ENCODE measurements around the gene STARD9. TPM values are rescaled to one million over a fixed set of nuclear protein-coding genes. Genes with fewer than 3 reads are reported as not detected.
A peak's percentile ranks its signal among the peaks of the same experiment; 100 is the strongest.
"Not testable (repeated sequence)": the region's sequence is repeated elsewhere in the genome, so short reads cannot be mapped to it uniquely, and the experiment has no call there.

STARD9 gene
- total RNA-seq, 1 experiment from 2014 or later: 1.7 TPM

DNA sequence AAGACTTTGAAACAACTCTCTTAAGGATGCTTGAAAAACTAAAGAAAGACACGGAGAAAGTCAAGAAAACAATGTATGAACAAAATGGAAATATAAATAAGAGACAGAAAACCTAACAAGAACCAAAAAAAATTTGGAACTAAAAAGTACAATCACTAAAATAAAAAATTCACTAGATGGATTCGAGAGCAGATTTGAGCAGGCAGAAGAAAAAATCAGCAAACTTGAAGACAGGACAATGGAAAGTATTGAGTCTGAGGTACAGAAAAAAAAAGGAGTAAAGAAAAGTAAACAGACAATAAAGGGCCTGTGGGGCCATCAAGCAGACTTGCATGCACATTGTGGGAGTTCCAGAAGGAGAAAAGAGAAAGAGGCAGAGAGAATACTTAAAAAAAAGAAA lies 174.9 kb downstream of the STARD9 start:
- POLR2A ChIA-PET (ENCODE audit: unreplicated experiment): no interaction called here
- CTCF ChIA-PET: no interaction called here
- DNase-seq: no peak

GRCh38 chr15:42759093-42759492 lies 183.7 kb downstream of the STARD9 start:
- peak in 1 of 2 experiments; percentile 5 for DNase-seq
- H3K4me1 ChIP-seq (replicated peaks; ENCODE audit: insufficient read depth): no peaks in the 10 kb centered on the region
- TF ChIP-seq EZH2 (IDR thresholded peaks at IDR 0.05; ENCODE audit: low read depth): no peak
- TF ChIP-seq, protein P1, sequence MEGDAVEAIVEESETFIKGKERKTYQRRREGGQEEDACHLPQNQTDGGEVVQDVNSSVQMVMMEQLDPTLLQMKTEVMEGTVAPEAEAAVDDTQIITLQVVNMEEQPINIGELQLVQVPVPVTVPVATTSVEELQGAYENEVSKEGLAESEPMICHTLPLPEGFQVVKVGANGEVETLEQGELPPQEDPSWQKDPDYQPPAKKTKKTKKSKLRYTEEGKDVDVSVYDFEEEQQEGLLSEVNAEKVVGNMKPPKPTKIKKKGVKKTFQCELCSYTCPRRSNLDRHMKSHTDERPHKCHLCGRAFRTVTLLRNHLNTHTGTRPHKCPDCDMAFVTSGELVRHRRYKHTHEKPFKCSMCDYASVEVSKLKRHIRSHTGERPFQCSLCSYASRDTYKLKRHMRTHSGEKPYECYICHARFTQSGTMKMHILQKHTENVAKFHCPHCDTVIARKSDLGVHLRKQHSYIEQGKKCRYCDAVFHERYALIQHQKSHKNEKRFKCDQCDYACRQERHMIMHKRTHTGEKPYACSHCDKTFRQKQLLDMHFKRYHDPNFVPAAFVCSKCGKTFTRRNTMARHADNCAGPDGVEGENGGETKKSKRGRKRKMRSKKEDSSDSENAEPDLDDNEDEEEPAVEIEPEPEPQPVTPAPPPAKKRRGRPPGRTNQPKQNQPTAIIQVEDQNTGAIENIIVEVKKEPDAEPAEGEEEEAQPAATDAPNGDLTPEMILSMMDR (conservative IDR thresholded peaks at IDR 0.05): no peak
- no peak overlapping the region for H3K4me2 ChIP-seq
- BruUV-seq (replicated peaks): no TSS peak
- peaks cover 13% of the 10 kb centered on the region; the same call in 1 of the 2 replicates for H3K9me3 ChIP-seq (ENCODE audit: insufficient read depth, low read depth)
- H2AFZ ChIP-seq: no peak overlapping the region
- intact Hi-C loops (cut with micrococcal nuclease; ENCODE audit: unreplicated experiment): no loop called here
- H3K27me3 ChIP-seq (ENCODE audit: insufficient read depth, low read depth): no peaks in the 10 kb centered on the region
- POLR2A ChIA-PET (ENCODE audit: unreplicated experiment): no interaction called here
- no peak overlapping the region for H3K4me3 ChIP-seq
- CTCF ChIA-PET: no interaction called here
- no peaks in the 10 kb centered on the region for H3K36me3 ChIP-seq (ENCODE audit: low read depth)
- no peaks in the 10 kb centered on the region for H4K20me1 ChIP-seq (ENCODE audit: insufficient read depth)
- H3K79me2 ChIP-seq (ENCODE audit: low read depth): no peaks in the 10 kb centered on the region
- no peaks in the 10 kb centered on the region for H3K9me2 ChIP-seq (ENCODE audit: insufficient read depth)
- no peaks in the 10 kb centered on the region for H3F3A ChIP-seq (ENCODE audit: insufficient read depth, low read depth)
- no peak overlapping the region for H3K27ac ChIP-seq

More for the DNA sequence above, 174.9 kb downstream of the STARD9 start:
- no peaks in the 10 kb centered on the region for H3F3A ChIP-seq (ENCODE audit: insufficient read depth, low read depth)
- TF ChIP-seq, protein P1 (conservative IDR thresholded peaks at IDR 0.05): no peak
- no peak for TF ChIP-seq EZH2 (IDR thresholded peaks at IDR 0.05; ENCODE audit: low read depth)
- H3K79me2 ChIP-seq (ENCODE audit: low read depth): no peaks in the 10 kb centered on the region
- BruUV-seq (replicated peaks): no TSS peak
- H3K9me3 ChIP-seq (ENCODE audit: insufficient read depth, low read depth): no peaks in the 10 kb centered on the region
- intact Hi-C loops (cut with micrococcal nuclease; ENCODE audit: unreplicated experiment): no loop called here
- H3K4me1 ChIP-seq (replicated peaks; ENCODE audit: insufficient read depth): no peaks in the 10 kb centered on the region
- H3K4me2 ChIP-seq: no peak overlapping the region
- H3K4me3 ChIP-seq: no peak overlapping the region
- H4K20me1 ChIP-seq (ENCODE audit: insufficient read depth): no peaks in the 10 kb centered on the region
- H3K27me3 ChIP-seq (ENCODE audit: insufficient read depth, low read depth): no peaks in the 10 kb centered on the region
- no peaks in the 10 kb centered on the region for H3K36me3 ChIP-seq (ENCODE audit: low read depth)
- no peaks in the 10 kb centered on the region for H3K9me2 ChIP-seq (ENCODE audit: insufficient read depth)
- no peak overlapping the region for H2AFZ ChIP-seq
- H3K27ac ChIP-seq: no peak overlapping the region

DNA sequence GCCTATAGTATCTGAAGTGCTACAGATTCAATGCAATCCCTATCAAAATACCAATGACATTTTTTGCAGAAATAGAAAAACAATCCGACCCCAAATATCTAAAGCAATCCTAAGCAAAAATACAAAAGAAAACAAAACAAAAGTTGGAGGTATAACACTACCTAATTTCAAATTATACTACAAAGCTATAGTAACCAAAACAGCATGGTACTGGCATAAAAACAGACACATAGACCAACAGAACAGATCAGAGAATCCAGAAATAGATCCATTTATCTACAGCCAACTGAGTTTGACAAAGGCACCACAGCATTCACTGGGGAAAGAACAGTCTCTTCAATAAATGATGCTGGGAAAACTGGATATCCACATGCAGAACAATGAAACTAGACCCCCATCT lies 185.4 kb downstream of the STARD9 start:
- no peak for TF ChIP-seq EZH2 (IDR thresholded peaks at IDR 0.05; ENCODE audit: low read depth)
- TF ChIP-seq, protein P1 (conservative IDR thresholded peaks at IDR 0.05): no peak
- H3K9me2 ChIP-seq (ENCODE audit: insufficient read depth): no peaks in the 10 kb centered on the region
- H3F3A ChIP-seq (ENCODE audit: insufficient read depth, low read depth): no peaks in the 10 kb centered on the region
- no peak overlapping the region for H2AFZ ChIP-seq
- H4K20me1 ChIP-seq (ENCODE audit: insufficient read depth): no peaks in the 10 kb centered on the region
- H3K27me3 ChIP-seq (ENCODE audit: insufficient read depth, low read depth): no peaks in the 10 kb centered on the region
- peaks cover 13% of the 10 kb centered on the region; the same call in 1 of the 2 replicates for H3K9me3 ChIP-seq (ENCODE audit: insufficient read depth, low read depth)
- H3K4me2 ChIP-seq: no peak overlapping the region
- no peaks in the 10 kb centered on the region for H3K4me1 ChIP-seq (replicated peaks; ENCODE audit: insufficient read depth)
- BruUV-seq (replicated peaks): no TSS peak
- ChIA-PET CTCF (no interaction called here), POLR2A (ENCODE audit: unreplicated experiment) (no interaction called here)
- H3K4me3 ChIP-seq: no peak overlapping the region; the same call in 1 of the 2 replicates
- no peak for DNase-seq
- H3K79me2 ChIP-seq (ENCODE audit: low read depth): no peaks in the 10 kb centered on the region
- no peak overlapping the region for H3K27ac ChIP-seq
- H3K36me3 ChIP-seq (ENCODE audit: low read depth): no peaks in the 10 kb centered on the region
- intact Hi-C loops (cut with micrococcal nuclease; ENCODE audit: unreplicated experiment): no loop called here

DNA sequence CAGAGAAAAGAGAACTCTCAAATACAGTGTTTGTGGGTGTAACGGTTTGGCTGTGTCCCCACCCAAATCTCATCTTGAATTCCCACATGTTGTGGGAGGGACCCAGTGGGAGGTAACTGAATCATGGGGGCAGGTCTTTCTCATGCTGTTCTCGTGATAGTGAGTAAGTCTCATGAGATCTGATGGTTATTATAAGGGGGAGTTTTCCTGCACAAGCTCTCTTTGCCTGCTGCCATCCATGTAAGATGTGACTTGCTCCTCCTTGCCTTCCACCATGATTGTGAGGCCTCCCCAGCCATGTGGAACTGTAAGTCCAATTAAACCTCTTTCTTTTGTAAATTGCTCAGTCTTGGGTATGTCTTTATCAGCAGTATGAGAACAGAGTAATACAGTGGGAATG lies 186.4 kb downstream of the STARD9 start:
- CTCF ChIA-PET; H3F3A ChIP-seq (ENCODE audit: insufficient read depth, low read depth); POLR2A ChIA-PET (ENCODE audit: unreplicated experiment); BruUV-seq (replicated peaks); H3K4me1 ChIP-seq (replicated peaks; ENCODE audit: insufficient read depth); H3K27me3 ChIP-seq (ENCODE audit: insufficient read depth, low read depth); H3K79me2 ChIP-seq (ENCODE audit: low read depth); H3K4me3 ChIP-seq; DNase-seq; intact Hi-C loops (cut with micrococcal nuclease; ENCODE audit: unreplicated experiment); H4K20me1 ChIP-seq (ENCODE audit: insufficient read depth); H3K9me2 ChIP-seq (ENCODE audit: insufficient read depth); H3K4me2 ChIP-seq; H3K36me3 ChIP-seq (ENCODE audit: low read depth); H2AFZ ChIP-seq; H3K27ac ChIP-seq: not testable (repeated sequence)
- peaks cover 13% of the 10 kb centered on the region; the same call in 1 of the 2 replicates for H3K9me3 ChIP-seq (ENCODE audit: insufficient read depth, low read depth)

DNA sequence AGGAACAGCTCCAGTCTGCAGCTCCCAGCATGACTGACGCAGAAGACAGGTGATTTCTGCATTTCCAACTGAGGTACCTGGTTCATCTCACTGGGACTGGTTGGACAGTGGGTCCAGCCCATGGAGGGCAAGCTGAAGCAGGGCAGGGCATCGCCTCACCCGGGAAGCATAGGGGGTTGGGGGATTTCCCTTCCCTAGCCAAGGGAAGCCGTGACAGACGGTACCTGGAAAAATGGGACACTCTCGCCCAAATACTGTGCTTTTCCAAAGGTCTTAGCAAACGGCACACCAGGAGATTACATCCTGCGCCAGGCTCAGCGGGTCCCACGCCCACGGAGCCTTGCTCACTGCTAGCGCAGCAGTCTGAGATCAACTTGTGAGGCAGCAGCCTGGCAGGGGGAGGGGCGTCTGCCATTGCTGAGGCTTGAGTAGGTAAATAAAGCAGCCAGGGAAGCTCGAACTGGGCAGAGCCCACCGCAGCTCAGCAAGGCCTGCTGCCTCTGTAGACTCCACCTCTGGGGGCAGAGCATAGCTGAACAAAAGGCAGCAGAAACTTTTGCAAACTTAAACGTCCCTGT lies 188.8 kb downstream of the STARD9 start:
- H3K79me2 ChIP-seq (ENCODE audit: low read depth); H2AFZ ChIP-seq; H3K9me2 ChIP-seq (ENCODE audit: insufficient read depth); H3F3A ChIP-seq (ENCODE audit: insufficient read depth, low read depth); intact Hi-C loops (cut with micrococcal nuclease; ENCODE audit: unreplicated experiment); POLR2A ChIA-PET (ENCODE audit: unreplicated experiment); H3K4me3 ChIP-seq; H3K4me1 ChIP-seq (replicated peaks; ENCODE audit: insufficient read depth); H3K36me3 ChIP-seq (ENCODE audit: low read depth); H3K4me2 ChIP-seq; BruUV-seq (replicated peaks); CTCF ChIA-PET; DNase-seq; H3K27me3 ChIP-seq (ENCODE audit: insufficient read depth, low read depth); H3K27ac ChIP-seq; H4K20me1 ChIP-seq (ENCODE audit: insufficient read depth): not testable (repeated sequence)
- peaks cover 13% of the 10 kb centered on the region; the same call in 1 of the 2 replicates for H3K9me3 ChIP-seq (ENCODE audit: insufficient read depth, low read depth)

Data from PC-9 (cell line).